ENCODE data around the gene MED13L.

DNA sequence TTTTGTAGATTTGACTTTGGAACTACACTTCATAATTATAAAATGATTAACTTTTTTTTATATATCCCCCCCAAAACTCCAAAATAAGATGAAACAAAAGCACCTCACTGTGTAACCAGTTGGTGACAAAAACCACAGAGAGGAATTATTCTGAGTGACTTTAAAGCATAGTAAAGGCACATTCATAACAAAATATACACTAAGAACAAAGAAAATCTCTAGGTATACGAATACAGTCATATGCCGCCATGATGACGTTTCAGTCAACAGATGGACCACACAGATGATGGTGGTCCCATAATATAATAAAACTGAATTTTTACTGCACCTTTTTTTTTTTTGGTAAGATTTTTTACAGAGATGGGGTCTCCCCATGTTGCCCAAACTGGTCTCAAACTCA, 70.7 kb downstream of the MED13L start:
- TF ChIP-seq, protein P1, sequence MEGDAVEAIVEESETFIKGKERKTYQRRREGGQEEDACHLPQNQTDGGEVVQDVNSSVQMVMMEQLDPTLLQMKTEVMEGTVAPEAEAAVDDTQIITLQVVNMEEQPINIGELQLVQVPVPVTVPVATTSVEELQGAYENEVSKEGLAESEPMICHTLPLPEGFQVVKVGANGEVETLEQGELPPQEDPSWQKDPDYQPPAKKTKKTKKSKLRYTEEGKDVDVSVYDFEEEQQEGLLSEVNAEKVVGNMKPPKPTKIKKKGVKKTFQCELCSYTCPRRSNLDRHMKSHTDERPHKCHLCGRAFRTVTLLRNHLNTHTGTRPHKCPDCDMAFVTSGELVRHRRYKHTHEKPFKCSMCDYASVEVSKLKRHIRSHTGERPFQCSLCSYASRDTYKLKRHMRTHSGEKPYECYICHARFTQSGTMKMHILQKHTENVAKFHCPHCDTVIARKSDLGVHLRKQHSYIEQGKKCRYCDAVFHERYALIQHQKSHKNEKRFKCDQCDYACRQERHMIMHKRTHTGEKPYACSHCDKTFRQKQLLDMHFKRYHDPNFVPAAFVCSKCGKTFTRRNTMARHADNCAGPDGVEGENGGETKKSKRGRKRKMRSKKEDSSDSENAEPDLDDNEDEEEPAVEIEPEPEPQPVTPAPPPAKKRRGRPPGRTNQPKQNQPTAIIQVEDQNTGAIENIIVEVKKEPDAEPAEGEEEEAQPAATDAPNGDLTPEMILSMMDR (IDR thresholded peaks at IDR 0.05) = no peak
- no peak for TF ChIP-seq POLR2A (IDR thresholded peaks at IDR 0.05)

All from lower leg skin (tissue), 3 donors.